Neural cell (in vitro differentiated cells): ENCODE data around the gene IL36A. TPM values are rescaled to one million over a fixed set of nuclear protein-coding genes. Genes with fewer than 3 reads are reported as not detected.

ENCODE experiments used
- H2AFZ ChIP-seq: fragments of 200-600, 300-800 bp; sonication (generic), shearing (Covaris generic); 2 replicates; pipeline ENCODE4 v1.6.0; 2014; ENCODE audit warnings: low read depth, mild to moderate bottlenecking, antibody characterized with exemption, low read length, moderate library complexity
- H3F3A ChIP-seq: fragments of 200-600 bp; shearing (Covaris generic); 2 replicates; pipeline ENCODE4 v1.6.1; 2016; ENCODE audit warnings: mild to moderate bottlenecking, moderate library complexity, mixed read lengths, antibody characterized with exemption, low read length; ENCODE audit not compliant: insufficient read depth, poor library complexity, severe bottlenecking
- H3K27ac ChIP-seq: fragments of 200-600, 300-800 bp; sonication (generic), shearing (Covaris generic); 2 replicates; pipeline ENCODE4 v1.5.1; 2014; ENCODE audit warnings: mild to moderate bottlenecking, low read length, moderate library complexity
- H3K27me3 ChIP-seq: fragments of 300-800, 200-600 bp; sonication (generic), shearing (Covaris generic); 2 replicates; pipeline ENCODE4 v1.6.0; 2014; ENCODE audit warnings: mild to moderate bottlenecking, low read depth, low read length, moderate library complexity; ENCODE audit not compliant: insufficient read depth
- H3K36me3 ChIP-seq: fragments of 300-800, 200-600 bp; sonication (generic), shearing (Covaris generic); 2 replicates; pipeline ENCODE4 v1.5.1; 2014; ENCODE audit warnings: mild to moderate bottlenecking, antibody characterized with exemption, low read length, moderate library complexity; ENCODE audit not compliant: insufficient read depth
- H3K4me2 ChIP-seq: fragments of 300-800, 200-600 bp; sonication (generic), shearing (Covaris generic); 2 replicates; pipeline ENCODE4 v1.6.0; 2014; ENCODE audit warnings: mild to moderate bottlenecking, low read length
- H3K4me3 ChIP-seq: fragments of 300-800, 200-600 bp; sonication (generic), shearing (Covaris generic); 2 replicates; pipeline ENCODE4 v1.5.1; 2014; ENCODE audit warnings: mild to moderate bottlenecking, low read length, moderate library complexity
- H3K79me2 ChIP-seq: fragments of 200-600 bp; shearing (Covaris generic); replicated peaks from 2 replicates; pipeline ENCODE4 v1.6.0; 2014; ENCODE audit warnings: mild to moderate bottlenecking, low read length, moderate library complexity; ENCODE audit not compliant: insufficient read depth
- H3K9ac ChIP-seq: fragments of 300-800, 200-600 bp; sonication (generic), shearing (Covaris generic); 2 replicates; pipeline ENCODE4 v1.6.1; 2016; ENCODE audit warnings: mild to moderate bottlenecking, low read length, mixed read lengths
- H3K9me2 ChIP-seq: fragments of 200-600 bp; shearing (Covaris generic); 2 replicates; pipeline ENCODE4 v1.6.1; 2016; ENCODE audit warnings: mild to moderate bottlenecking, low read length, mixed read lengths; ENCODE audit not compliant: insufficient read depth
- H3K9me3 ChIP-seq: fragments of 200-600, 300-800 bp; sonication (generic), shearing (Covaris generic); 2 replicates; pipeline ENCODE4 v1.6.1; 2016; ENCODE audit warnings: mild to moderate bottlenecking, mixed run types, low read length, moderate library complexity, mixed read lengths
- H4K20me1 ChIP-seq: fragments of 200-600 bp; shearing (Covaris generic); 2 replicates; pipeline ENCODE4 v1.6.1; 2016; ENCODE audit warnings: mild to moderate bottlenecking, mixed run types; ENCODE audit not compliant: insufficient read depth
- CTCF ChIP-seq: fragments of 450-650 bp; IDR thresholded peaks from 2 replicates; pipeline ENCODE4 v1.5.1; 2014; ENCODE audit warnings: antibody characterized with exemption, mild to moderate bottlenecking, moderate library complexity; ENCODE audit not compliant: poor library complexity, severe bottlenecking
- EP300 ChIP-seq: fragments of 450-650 bp; conservative IDR thresholded peaks from 2 replicates; pipeline ENCODE4 v1.6.1; 2014; ENCODE audit warnings: antibody characterized with exemption, mild to moderate bottlenecking, moderate library complexity; ENCODE audit not compliant: poor library complexity, severe bottlenecking
- EZH2 ChIP-seq: fragments of 200-600, 300-800 bp; shearing (Covaris generic), sonication (generic); IDR thresholded peaks from 2 replicates; pipeline ENCODE4 v1.6.1; 2014; ENCODE audit warnings: antibody characterized with exemption, low read length, borderline replicate concordance, mild to moderate bottlenecking; ENCODE audit not compliant: insufficient read depth, poor library complexity, severe bottlenecking
- MXI1 ChIP-seq: fragments of 450-650 bp; conservative IDR thresholded peaks from 2 replicates; pipeline ENCODE4 v1.6.1; 2014; ENCODE audit warnings: antibody characterized with exemption, mild to moderate bottlenecking; ENCODE audit not compliant: poor library complexity, severe bottlenecking
- POLR2AphosphoS5 ChIP-seq: IDR thresholded peaks from 2 replicates; pipeline ENCODE4 v1.6.1; 2012
- RAD21 ChIP-seq: fragments of 450-650 bp; conservative IDR thresholded peaks from 2 replicates; pipeline ENCODE4 v1.6.1; 2014; ENCODE audit warnings: antibody characterized with exemption, mild to moderate bottlenecking, moderate library complexity
- REST ChIP-seq: IDR thresholded peaks from 2 replicates; pipeline ENCODE4 v1.6.1; 2012; ENCODE audit warnings: borderline replicate concordance
- SMC3 ChIP-seq: fragments of 450-650 bp; conservative IDR thresholded peaks from 2 replicates; pipeline ENCODE4 v1.6.1; 2014; ENCODE audit warnings: antibody characterized with exemption, mild to moderate bottlenecking, moderate library complexity; ENCODE audit not compliant: poor library complexity
- TAF1 ChIP-seq: IDR thresholded peaks from 2 replicates; pipeline ENCODE4 v1.6.1; 2012; ENCODE audit warnings: low read depth
- polyA plus RNA-seq: library from polyadenylated mRNA; depleted of rRNA; stranded (reverse); fragments of >200 nt; gene quantifications from 2 replicates; pipeline ENCODE4 v1.2.3, GENCODE V29; 2014

The IL36A gene
- polyA plus RNA-seq, 1 donor from 2014 or later = not detected

GRCh38 chr2:112960230-112960825, 44.9 kb upstream of the IL36A start:
- Histone ChIP-seq H3K9ac (no peak overlapping the region), H3K79me2 (no peaks in the 10 kb centered on the region), H2AFZ (no peak overlapping the region), H3K4me3 (no peak overlapping the region), H3K27ac (no peak overlapping the region), H3F3A (no peaks in the 10 kb centered on the region), H4K20me1 (no peaks in the 10 kb centered on the region), H3K9me2 (no peaks in the 10 kb centered on the region), H3K4me2 (no peak overlapping the region), H3K9me3 (no peaks in the 10 kb centered on the region), H3K27me3 (no peaks in the 10 kb centered on the region), H3K36me3 (no peaks in the 10 kb centered on the region)
- TF ChIP-seq EP300 (no peak), SMC3 (no peak), TAF1 (no peak), POLR2AphosphoS5 (no peak), RAD21 (no peak), EZH2 (no peak), CTCF (no peak), REST (no peak), MXI1 (no peak)

- Histone ChIP-seq H3K9me3 (no peaks in the 10 kb centered on the region), H3K4me2 (no peak overlapping the region), H3K9me2 (no peaks in the 10 kb centered on the region), H3K36me3 (no peaks in the 10 kb centered on the region), H2AFZ (no peak overlapping the region), H4K20me1 (no peaks in the 10 kb centered on the region), H3K27ac (no peak overlapping the region), H3K4me3 (no peak overlapping the region), H3K79me2 (no peaks in the 10 kb centered on the region), H3K27me3 (no peaks in the 10 kb centered on the region), H3F3A (no peaks in the 10 kb centered on the region), H3K9ac (no peak overlapping the region)
- TF ChIP-seq CTCF (no peak), EP300 (no peak), POLR2AphosphoS5 (no peak), EZH2 (no peak), MXI1 (no peak), REST (no peak), SMC3 (no peak), TAF1 (no peak)
Observed at GRCh38 chr2:112962308-112963175, 42.7 kb upstream of the IL36A start.
